ENCODE measurements around the gene GRIN2C.
"Not testable (repeated sequence)": the region's sequence is repeated elsewhere in the genome, so short reads cannot be mapped to it uniquely, and the experiment has no call there.

Gene GRIN2C

GRCh38 chr17:74873874-74874614 is 14.4 kb upstream of the GRIN2C start:
- Histone ChIP-seq H3K27me3 (replicated peaks in 2 of 5; ENCODE audit: control insufficient read depth in 4 of 5, insufficient read depth in 5 of 5, low read length in 4 of 5) (no peaks in the 10 kb centered on the region), H3K4me1 (ENCODE audit: control extremely low read depth in 1 of 4, control insufficient read depth in 4 of 4, insufficient read depth in 4 of 4, low read length in 3 of 4) (peaks cover 4 to 21% (median 13%) of the 10 kb centered on the region in 4 experiments), H3K27ac (ENCODE audit: insufficient read depth in 1 of 2, low read depth in 1 of 2, low read length in 2 of 2, poor library complexity in 1 of 2, severe bottlenecking in 2 of 2) (peak overlapping the region; percentile 86 to 94), H3K9me3 (ENCODE audit: control extremely low read depth in 1 of 5, control insufficient read depth in 4 of 5, insufficient read depth in 2 of 5, low read depth in 1 of 5, low read length in 4 of 5) (no peaks in the 10 kb centered on the region), H3K4me3 (ENCODE audit: control insufficient read depth in 1 of 7, extremely low read depth in 1 of 7, insufficient read depth in 4 of 7, low read depth in 2 of 7, low read length in 6 of 7) (peak overlapping the region in 6 of 7 experiments; percentile 82 to 95 (median 88)), H3K36me3 (ENCODE audit: control insufficient read depth in 4 of 4, insufficient read depth in 4 of 4, low read length in 3 of 4) (no peaks in the 10 kb centered on the region)
- DNase-seq, result no peak
- ChIA-PET POLR2A (interaction anchor here (1.4 kb wide), 1 partner anchor 397 kb away, joined by 3 read pairs; the partner anchor contains the start of gene MIF4GD), CTCF (interaction anchor here (1.0 to 1.1 kb wide), 2 partner anchors 12 to 16 kb away, joined by 3 to 5 read pairs; no protein-coding TSS in a partner anchor)
- no CpG with 5 or more reads among the region's 6 CpGs for WGBS (ENCODE audit: insufficient coverage)

DNA sequence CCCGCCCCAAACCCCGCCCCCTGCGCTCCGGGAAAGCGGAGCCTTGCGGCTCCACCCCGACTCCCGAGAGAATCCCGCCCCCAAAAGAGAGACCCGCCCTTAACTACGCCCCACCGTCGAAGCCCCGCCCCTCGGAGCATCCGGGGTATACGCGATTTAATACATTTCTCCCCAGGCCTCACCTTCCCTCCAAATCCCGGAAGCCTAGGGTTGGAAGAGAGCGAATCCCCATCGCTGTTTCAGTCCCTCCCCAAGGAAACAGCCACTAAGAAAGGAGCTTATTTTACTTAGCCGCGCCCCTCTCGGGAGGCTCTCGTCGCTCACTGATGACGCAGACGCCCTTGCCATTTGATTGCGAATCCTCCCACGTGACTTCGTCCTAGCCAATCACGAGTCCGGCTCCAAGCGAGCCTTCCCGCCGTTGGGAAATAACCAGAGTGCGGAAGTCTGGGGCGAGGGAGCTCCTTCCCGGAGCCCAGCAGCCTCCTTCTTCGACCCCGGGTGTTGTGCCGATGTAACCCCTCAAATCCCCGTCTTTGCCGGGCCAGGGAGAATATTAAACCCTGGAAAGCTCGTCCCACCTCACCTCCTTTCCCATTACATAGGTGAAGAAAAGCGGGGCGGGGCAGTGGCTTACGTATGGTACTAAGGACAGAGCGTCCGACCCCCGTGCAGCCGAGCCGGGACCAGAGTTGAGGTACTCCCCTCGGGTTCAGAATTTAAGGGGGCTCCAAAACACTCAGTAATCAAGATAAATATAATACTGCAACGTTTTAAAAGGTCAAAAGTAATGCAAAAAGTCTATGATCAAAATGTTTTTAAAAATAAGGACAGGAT is 13.6 kb upstream of the GRIN2C start:
- peak; percentile 100 for DNase-seq
- H3K27me3 ChIP-seq (replicated peaks in 2 of 5; ENCODE audit: control insufficient read depth in 4 of 5, insufficient read depth in 5 of 5, low read length in 4 of 5), result no peaks in the 10 kb centered on the region
- no peaks in the 10 kb centered on the region for H3K9me3 ChIP-seq (ENCODE audit: control extremely low read depth in 1 of 5, control insufficient read depth in 4 of 5, insufficient read depth in 2 of 5, low read depth in 1 of 5, low read length in 4 of 5)
- H3K4me3 ChIP-seq (ENCODE audit: control insufficient read depth in 1 of 7, extremely low read depth in 1 of 7, insufficient read depth in 4 of 7, low read depth in 2 of 7, low read length in 6 of 7), result peak overlapping the region; percentile 68 to 95 (median 85)
- peaks cover 4 to 29% (median 13%) of the 10 kb centered on the region in 4 experiments for H3K4me1 ChIP-seq (ENCODE audit: control extremely low read depth in 1 of 4, control insufficient read depth in 4 of 4, insufficient read depth in 4 of 4, low read length in 3 of 4)
- ChIA-PET CTCF (interaction anchor here (0.5 to 1.4 kb wide), 3 partner anchors 10 to 215 kb away, joined by 3 to 7 read pairs (median 5); partner anchors contain the start of gene SLC16A5), POLR2A (interaction anchor here (0.6 to 1.4 kb wide), 3 partner anchors 49 to 397 kb away, joined by 3 to 4 read pairs (median 3); partner anchors contain the start of gene MIF4GD)
- H3K27ac ChIP-seq (ENCODE audit: insufficient read depth in 1 of 2, low read depth in 1 of 2, low read length in 2 of 2, poor library complexity in 1 of 2, severe bottlenecking in 2 of 2), result peak overlapping the region; percentile 86 to 94
- H3K36me3 ChIP-seq (ENCODE audit: control insufficient read depth in 4 of 4, insufficient read depth in 4 of 4, low read length in 3 of 4), result no peaks in the 10 kb centered on the region
- WGBS (ENCODE audit: insufficient coverage), result 0% methylated on average over 42 of the region's 55 CpGs

GRCh38 chr17:74872313-74873036 is 12.8 kb upstream of the GRIN2C start, which contains the start of gene FDXR:
Gene FDXR, minus strand, starts transcription at chr17:74872994. Its CDS starts 50 bp downstream, at chr17:74872944.
- Histone ChIP-seq H3K4me3 (ENCODE audit: control insufficient read depth in 1 of 7, extremely low read depth in 1 of 7, insufficient read depth in 4 of 7, low read depth in 2 of 7, low read length in 6 of 7) (peak within 1 kb of the TSS; percentile 68 to 95 (median 85)), H3K4me1 (ENCODE audit: control extremely low read depth in 1 of 4, control insufficient read depth in 4 of 4, insufficient read depth in 4 of 4, low read length in 3 of 4) (peaks cover 4 to 29% (median 13%) of the 10 kb centered on the region in 4 experiments), H3K27me3 (replicated peaks in 2 of 5; ENCODE audit: control insufficient read depth in 4 of 5, insufficient read depth in 5 of 5, low read length in 4 of 5) (no peaks in the 10 kb centered on the region), H3K36me3 (ENCODE audit: control insufficient read depth in 4 of 4, insufficient read depth in 4 of 4, low read length in 3 of 4) (no peaks in the 10 kb centered on the region), H3K9me3 (ENCODE audit: control extremely low read depth in 1 of 5, control insufficient read depth in 4 of 5, insufficient read depth in 2 of 5, low read depth in 1 of 5, low read length in 4 of 5) (no peaks in the 10 kb centered on the region), H3K27ac (ENCODE audit: insufficient read depth in 1 of 2, low read depth in 1 of 2, low read length in 2 of 2, poor library complexity in 1 of 2, severe bottlenecking in 2 of 2) (peak within 1 kb of the TSS; percentile 86 to 94)
- ChIA-PET POLR2A (interaction anchor here (0.6 to 1.4 kb wide), 2 partner anchors 61 to 398 kb away, joined by 3 read pairs; partner anchors contain the start of gene MIF4GD), CTCF (interaction anchor here (0.9 to 5.0 kb wide), 5 partner anchors 9 to 81 kb away, joined by 3 to 20 read pairs (median 7); partner anchors contain the start of gene GRIN2C)
- no peak for DNase-seq
- WGBS (ENCODE audit: insufficient coverage), result 8% methylated on average over 38 of the region's 38 CpGs

GRCh38 chr17:74871356-74872076 is 11.8 kb upstream of the GRIN2C start:
- Histone ChIP-seq H3K36me3 (ENCODE audit: control insufficient read depth in 4 of 4, insufficient read depth in 4 of 4, low read length in 3 of 4) (no peaks in the 10 kb centered on the region), H3K9me3 (ENCODE audit: control extremely low read depth in 1 of 5, control insufficient read depth in 4 of 5, insufficient read depth in 2 of 5, low read depth in 1 of 5, low read length in 4 of 5) (no peaks in the 10 kb centered on the region), H3K27ac (ENCODE audit: insufficient read depth in 1 of 2, low read depth in 1 of 2, low read length in 2 of 2, poor library complexity in 1 of 2, severe bottlenecking in 2 of 2) (no peak overlapping the region), H3K27me3 (replicated peaks in 2 of 5; ENCODE audit: control insufficient read depth in 4 of 5, insufficient read depth in 5 of 5, low read length in 4 of 5) (no peaks in the 10 kb centered on the region), H3K4me1 (ENCODE audit: control extremely low read depth in 1 of 4, control insufficient read depth in 4 of 4, insufficient read depth in 4 of 4, low read length in 3 of 4) (peaks cover 4 to 29% (median 13%) of the 10 kb centered on the region in 4 experiments), H3K4me3 (ENCODE audit: control insufficient read depth in 1 of 7, extremely low read depth in 1 of 7, insufficient read depth in 4 of 7, low read depth in 2 of 7, low read length in 6 of 7) (no peak overlapping the region)
- DNase-seq, result no peak
- ChIA-PET POLR2A (no interaction called here), CTCF (interaction anchor here (0.9 to 5.0 kb wide), 6 partner anchors 10 to 80 kb away, joined by 3 to 20 read pairs (median 4); partner anchors contain the start of gene GRIN2C)
- WGBS (ENCODE audit: insufficient coverage), result 99% methylated on average over 10 of the region's 11 CpGs

DNA sequence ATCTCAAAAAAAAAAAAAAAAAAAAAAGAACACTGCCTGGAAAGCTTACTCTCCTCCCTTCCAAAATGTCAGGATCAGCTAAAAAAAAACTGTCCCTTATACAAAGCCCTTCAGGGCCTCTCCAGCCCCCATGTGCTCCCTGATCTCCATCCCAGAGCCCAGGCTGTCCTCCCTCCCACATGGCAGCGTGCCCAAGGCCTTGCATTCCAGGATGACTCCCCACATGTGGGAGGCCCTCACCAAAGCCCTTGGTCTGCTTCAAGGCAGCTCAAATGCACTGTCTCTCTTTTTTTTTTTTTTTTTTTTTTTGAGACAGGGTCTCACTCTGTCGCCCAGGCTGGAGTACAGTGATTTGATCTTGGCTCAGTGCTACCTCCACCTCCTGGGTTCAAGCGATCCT is 10.8 kb upstream of the GRIN2C start:
- 100% methylated on average over 1 of the region's 3 CpGs for WGBS (ENCODE audit: insufficient coverage)
- H3K27ac ChIP-seq (ENCODE audit: insufficient read depth in 1 of 2, low read depth in 1 of 2, low read length in 2 of 2, poor library complexity in 1 of 2, severe bottlenecking in 2 of 2), result no peak overlapping the region
- peaks cover 4 to 29% (median 13%) of the 10 kb centered on the region in 4 experiments for H3K4me1 ChIP-seq (ENCODE audit: control extremely low read depth in 1 of 4, control insufficient read depth in 4 of 4, insufficient read depth in 4 of 4, low read length in 3 of 4)
- no peaks in the 10 kb centered on the region for H3K36me3 ChIP-seq (ENCODE audit: control insufficient read depth in 4 of 4, insufficient read depth in 4 of 4, low read length in 3 of 4)
- no peak for DNase-seq
- no peaks in the 10 kb centered on the region for H3K9me3 ChIP-seq (ENCODE audit: control extremely low read depth in 1 of 5, control insufficient read depth in 4 of 5, insufficient read depth in 2 of 5, low read depth in 1 of 5, low read length in 4 of 5)
- CTCF ChIA-PET, result interaction anchor here (1.0 to 5.0 kb wide), 3 partner anchors 11 to 32 kb away, joined by 4 to 20 read pairs (median 14); partner anchors contain the start of gene GRIN2C
- H3K27me3 ChIP-seq (replicated peaks in 2 of 5; ENCODE audit: control insufficient read depth in 4 of 5, insufficient read depth in 5 of 5, low read length in 4 of 5), result no peaks in the 10 kb centered on the region
- POLR2A ChIA-PET, result no interaction called here
- H3K4me3 ChIP-seq (ENCODE audit: control insufficient read depth in 1 of 7, extremely low read depth in 1 of 7, insufficient read depth in 4 of 7, low read depth in 2 of 7, low read length in 6 of 7), result no peak overlapping the region

- H3K36me3 ChIP-seq (ENCODE audit: control insufficient read depth in 4 of 4, insufficient read depth in 4 of 4, low read length in 3 of 4); POLR2A ChIA-PET; H3K27me3 ChIP-seq (replicated peaks in 2 of 5; ENCODE audit: control insufficient read depth in 4 of 5, insufficient read depth in 5 of 5, low read length in 4 of 5); DNase-seq; H3K4me3 ChIP-seq (ENCODE audit: control insufficient read depth in 1 of 7, extremely low read depth in 1 of 7, insufficient read depth in 4 of 7, low read depth in 2 of 7, low read length in 6 of 7); H3K27ac ChIP-seq (ENCODE audit: insufficient read depth in 1 of 2, low read depth in 1 of 2, low read length in 2 of 2, poor library complexity in 1 of 2, severe bottlenecking in 2 of 2); H3K9me3 ChIP-seq (ENCODE audit: control extremely low read depth in 1 of 5, control insufficient read depth in 4 of 5, insufficient read depth in 2 of 5, low read depth in 1 of 5, low read length in 4 of 5): not testable (repeated sequence)
- CTCF ChIA-PET, result interaction anchor here (1.0 to 5.0 kb wide), 6 partner anchors 8 to 79 kb away, joined by 3 to 20 read pairs (median 10); partner anchors contain the start of gene GRIN2C
- peaks cover 4 to 29% (median 13%) of the 10 kb centered on the region in 4 experiments for H3K4me1 ChIP-seq (ENCODE audit: control extremely low read depth in 1 of 4, control insufficient read depth in 4 of 4, insufficient read depth in 4 of 4, low read length in 3 of 4)
- 93% methylated on average over 2 of the region's 9 CpGs for WGBS (ENCODE audit: insufficient coverage)
Measured at GRCh38 chr17:74870028-74870427, 10.3 kb upstream of the GRIN2C start.

All from common myeloid progenitor, CD34-positive (primary cell).